Activated CD4-positive, alpha-beta T cell treated with anti-CD3 and anti-CD28 coated beads, Interleukin-2, amount 50 U/mL, for 4 hours (primary cell): ENCODE results near the gene THBS4.

ENCODE experiments used
- DNase-seq, 2 experiments: peaks; one replicate each; pipeline ENCODE4 v3.0.0-alpha.2; 2020

THBS4 gene

GRCh38 chr5:80048084-80048780 is 13.1 kb downstream of the THBS4 start:
- no peak for DNase-seq

- DNase-seq, result no peak
These were observed 17.3 kb downstream of the THBS4 start for GRCh38 chr5:80052464-80052863.

- no peak for DNase-seq
These were observed 19.5 kb downstream of the THBS4 start for GRCh38 chr5:80054682-80055081.

GRCh38 chr5:80055491-80056170 is 20.5 kb downstream of the THBS4 start:
- no peak for DNase-seq

GRCh38 chr5:80057099-80057498 is 22.0 kb downstream of the THBS4 start:
- no peak for DNase-seq

GRCh38 chr5:80057921-80058320 is 22.8 kb downstream of the THBS4 start:
- no peak for DNase-seq

GRCh38 chr5:80059354-80059980 is 24.3 kb downstream of the THBS4 start:
- DNase-seq, result no peak

- DNase-seq, result no peak
These were observed 25.8 kb downstream of the THBS4 start for GRCh38 chr5:80060966-80061365.

GRCh38 chr5:80061547-80061946 is 26.4 kb downstream of the THBS4 start:
- DNase-seq, result no peak

GRCh38 chr5:80064124-80064523 is 29.0 kb downstream of the THBS4 start:
- DNase-seq, result no peak

GRCh38 chr5:80067016-80067415 is 31.9 kb downstream of the THBS4 start:
- no peak for DNase-seq

- no peak for DNase-seq
These were observed 32.5 kb downstream of the THBS4 start for GRCh38 chr5:80067531-80068245.

GRCh38 chr5:80068246-80068636 is 33.1 kb downstream of the THBS4 start:
- DNase-seq, result no peak

GRCh38 chr5:80068775-80069174 is 33.6 kb downstream of the THBS4 start:
- no peak for DNase-seq

- no peak for DNase-seq
These were observed 34.2 kb downstream of the THBS4 start for GRCh38 chr5:80069251-80069800.

GRCh38 chr5:80069918-80070318 is 34.8 kb downstream of the THBS4 start:
- DNase-seq, result no peak

GRCh38 chr5:80070338-80071056 is 35.3 kb downstream of the THBS4 start:
- DNase-seq, result no peak

GRCh38 chr5:80071510-80072021 is 36.4 kb downstream of the THBS4 start:
- no peak for DNase-seq

GRCh38 chr5:80072103-80073073 is 37.2 kb downstream of the THBS4 start:
- no peak for DNase-seq

GRCh38 chr5:80076131-80077050 is 41.2 kb downstream of the THBS4 start:
- no peak for DNase-seq
